DOHH2 (cell line): ENCODE results near the gene MRPL38.

Experiments used
- H3F3A ChIP-seq: fragments of 200-600 bp; sonication (generic), shearing (Covaris generic); 2 replicates; pipeline ENCODE4 v1.6.0; 2016; ENCODE audit warnings: antibody characterized with exemption, mild to moderate bottlenecking; ENCODE audit not compliant: control insufficient read depth, insufficient read depth
- H3K27ac ChIP-seq: fragments of 200-600 bp; sonication (generic); 2 replicates; pipeline ENCODE4 v1.5.1; 2014; ENCODE audit warnings: low read depth, mild to moderate bottlenecking, low read length, moderate library complexity
- H3K27me3 ChIP-seq: fragments of 200-600 bp; sonication (generic); 2 replicates; pipeline ENCODE4 v1.6.1; 2014; ENCODE audit warnings: mild to moderate bottlenecking, low read length, mixed read lengths; ENCODE audit not compliant: control insufficient read depth
- H3K36me3 ChIP-seq: fragments of 200-600 bp; sonication (generic); 2 replicates; pipeline ENCODE4 v1.6.1; 2014; ENCODE audit warnings: mild to moderate bottlenecking, low read length, moderate library complexity, mixed read lengths; ENCODE audit not compliant: control insufficient read depth
- H3K4me1 ChIP-seq: fragments of 200-600 bp; sonication (generic); 2 replicates; pipeline ENCODE4 v1.6.1; 2014; ENCODE audit warnings: mild to moderate bottlenecking, low read length, mixed read lengths; ENCODE audit not compliant: control insufficient read depth
- H3K4me2 ChIP-seq: fragments of 200-600 bp; sonication (generic); 2 replicates; pipeline ENCODE4 v1.6.0; 2014; ENCODE audit warnings: mild to moderate bottlenecking, low read length, moderate library complexity
- H3K4me3 ChIP-seq: fragments of 200-600 bp; sonication (generic); 2 replicates; pipeline ENCODE4 v1.5.1; 2014; ENCODE audit warnings: mild to moderate bottlenecking, low read length, mixed read lengths
- H3K79me2 ChIP-seq: fragments of 200-600 bp; sonication (generic); 2 replicates; pipeline ENCODE4 v1.6.1; 2014; ENCODE audit warnings: mild to moderate bottlenecking, low read length, mixed read lengths; ENCODE audit not compliant: control insufficient read depth
- H3K9me2 ChIP-seq: fragments of 200-600 bp; sonication (generic); replicated peaks from 2 replicates; pipeline ENCODE4 v1.6.1; 2014; ENCODE audit warnings: mild to moderate bottlenecking, low read length, mixed read lengths; ENCODE audit not compliant: control insufficient read depth
- H3K9me3 ChIP-seq: fragments of 200-600 bp; sonication (generic); 2 replicates; pipeline ENCODE4 v1.6.1; 2014; ENCODE audit warnings: antibody characterized with exemption, low read length, mixed read lengths; ENCODE audit not compliant: control insufficient read depth, insufficient read depth
- H4K20me1 ChIP-seq: fragments of 200-600 bp; sonication (generic); 2 replicates; pipeline ENCODE4 v1.6.0; 2014; ENCODE audit warnings: low read depth, mild to moderate bottlenecking, antibody characterized with exemption, low read length, moderate library complexity; ENCODE audit not compliant: control insufficient read depth, insufficient read depth
- EZH2phosphoT487 ChIP-seq: fragments of 200-600 bp; sonication (generic); IDR thresholded peaks from 2 replicates; pipeline ENCODE4 v1.6.1; 2017; ENCODE audit warnings: borderline replicate concordance, mild to moderate bottlenecking, antibody characterized with exemption, low read length, moderate library complexity, mixed read lengths
- TF ChIP-seq, protein P1 (sequence below): fragments of 200-600 bp; sonication (generic); IDR thresholded peaks from one replicate; pipeline ENCODE4 v1.5.1; 2014; ENCODE audit warnings: antibody characterized with exemption, mild to moderate bottlenecking, low read depth, low read length; ENCODE audit not compliant: poor library complexity, severe bottlenecking

The MRPL38 gene

DNA sequence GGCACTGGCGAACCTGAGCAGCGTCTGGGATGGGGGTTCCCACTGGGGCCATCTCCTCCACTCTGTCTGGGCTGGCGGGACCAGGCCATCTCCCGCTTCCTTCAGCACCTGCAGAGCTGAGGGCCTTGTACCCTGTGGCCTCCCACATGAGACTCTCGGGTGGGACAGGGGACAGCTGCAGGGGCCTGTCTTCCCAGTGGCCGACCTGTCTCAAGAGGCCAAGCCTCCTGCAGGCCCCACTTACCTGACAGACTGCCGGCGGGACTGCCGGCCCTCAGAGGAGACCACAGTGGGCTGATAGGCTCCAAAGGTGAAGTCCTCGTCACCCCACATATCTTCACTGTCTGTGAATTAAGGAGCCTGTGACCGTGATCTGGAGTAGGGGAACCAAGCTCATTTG is 20.4 kb upstream of the MRPL38 start:
- TF ChIP-seq, protein P1, sequence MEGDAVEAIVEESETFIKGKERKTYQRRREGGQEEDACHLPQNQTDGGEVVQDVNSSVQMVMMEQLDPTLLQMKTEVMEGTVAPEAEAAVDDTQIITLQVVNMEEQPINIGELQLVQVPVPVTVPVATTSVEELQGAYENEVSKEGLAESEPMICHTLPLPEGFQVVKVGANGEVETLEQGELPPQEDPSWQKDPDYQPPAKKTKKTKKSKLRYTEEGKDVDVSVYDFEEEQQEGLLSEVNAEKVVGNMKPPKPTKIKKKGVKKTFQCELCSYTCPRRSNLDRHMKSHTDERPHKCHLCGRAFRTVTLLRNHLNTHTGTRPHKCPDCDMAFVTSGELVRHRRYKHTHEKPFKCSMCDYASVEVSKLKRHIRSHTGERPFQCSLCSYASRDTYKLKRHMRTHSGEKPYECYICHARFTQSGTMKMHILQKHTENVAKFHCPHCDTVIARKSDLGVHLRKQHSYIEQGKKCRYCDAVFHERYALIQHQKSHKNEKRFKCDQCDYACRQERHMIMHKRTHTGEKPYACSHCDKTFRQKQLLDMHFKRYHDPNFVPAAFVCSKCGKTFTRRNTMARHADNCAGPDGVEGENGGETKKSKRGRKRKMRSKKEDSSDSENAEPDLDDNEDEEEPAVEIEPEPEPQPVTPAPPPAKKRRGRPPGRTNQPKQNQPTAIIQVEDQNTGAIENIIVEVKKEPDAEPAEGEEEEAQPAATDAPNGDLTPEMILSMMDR, result no peak
- no peak for TF ChIP-seq EZH2phosphoT487
- no peaks in the 10 kb centered on the region for H3K9me3 ChIP-seq
- no peaks in the 10 kb centered on the region for H3K27me3 ChIP-seq
- H3K4me1 ChIP-seq, result no peaks in the 10 kb centered on the region; the same call in 1 of the 2 replicates
- H4K20me1 ChIP-seq, result no peaks in the 10 kb centered on the region
- H3K36me3 ChIP-seq, result peaks cover 5% of the 10 kb centered on the region
- no peaks in the 10 kb centered on the region for H3K9me2 ChIP-seq
- H3K27ac ChIP-seq, result no peak overlapping the region
- no peaks in the 10 kb centered on the region for H3K79me2 ChIP-seq
- H3K4me2 ChIP-seq, result no peak overlapping the region
- H3K4me3 ChIP-seq, result no peak overlapping the region
- H3F3A ChIP-seq, result no peaks in the 10 kb centered on the region

GRCh38 chr17:75922963-75923874 is 18.5 kb upstream of the MRPL38 start:
- Histone ChIP-seq H3F3A (no peaks in the 10 kb centered on the region), H3K9me2 (no peaks in the 10 kb centered on the region), H3K4me3 (no peak overlapping the region), H3K4me2 (no peak overlapping the region), H3K4me1 (no peaks in the 10 kb centered on the region; the same call in 1 of the 2 replicates), H3K79me2 (no peaks in the 10 kb centered on the region), H4K20me1 (no peaks in the 10 kb centered on the region), H3K27me3 (no peaks in the 10 kb centered on the region), H3K27ac (no peak overlapping the region), H3K36me3 (peaks cover 5% of the 10 kb centered on the region), H3K9me3 (no peaks in the 10 kb centered on the region)
- TF ChIP-seq EZH2phosphoT487, result no peak
- TF ChIP-seq, protein P1, result no peak

GRCh38 chr17:75922173-75922961 is 17.7 kb upstream of the MRPL38 start:
- Histone ChIP-seq H3K4me2 (no peak overlapping the region), H3K9me2 (no peaks in the 10 kb centered on the region), H3F3A (no peaks in the 10 kb centered on the region), H3K4me3 (no peak overlapping the region), H3K4me1 (no peaks in the 10 kb centered on the region; the same call in 1 of the 2 replicates), H3K27ac (no peak overlapping the region), H3K9me3 (no peaks in the 10 kb centered on the region), H3K27me3 (no peaks in the 10 kb centered on the region), H4K20me1 (no peaks in the 10 kb centered on the region), H3K36me3 (peaks cover 5% of the 10 kb centered on the region), H3K79me2 (no peaks in the 10 kb centered on the region)
- no peak for TF ChIP-seq EZH2phosphoT487
- TF ChIP-seq, protein P1, result no peak
